DLD1 (cell line): ENCODE data around the gene SPRR2F.

ENCODE experiments used
- in situ Hi-C: cut with HindIII; loops from 2 replicates; pipeline ENCODE4 v1.10.0; 2017; ENCODE audit warnings: low sequenced_read_pairs

Gene SPRR2F

GRCh38 chr1:153072806-153073726 is 40.2 kb downstream of the SPRR2F start:
- in situ Hi-C loops: no loop called here

GRCh38 chr1:153071511-153071910 is 41.8 kb downstream of the SPRR2F start, which contains the start of gene SPRR2B:
TSS of gene SPRR2B (minus strand) at chr1:153071611. CDS start at chr1:153070839, 772 bp downstream.
- in situ Hi-C loops: no loop called here

- in situ Hi-C loops: no loop called here
Observed at GRCh38 chr1:153070243-153070642, 43.1 kb downstream of the SPRR2F start.
